ENCODE measurements around the gene TXLNB.

GRCh38 chr6:139250296-139251044, 41.3 kb downstream of the TXLNB start:
- TF ChIP-seq EZH2 (conservative IDR thresholded peaks at IDR 0.05; ENCODE audit: low read depth, low read length) (no peak), ZNF160 (CRISPR knock-in tag; IDR thresholded peaks at IDR 0.05) (no peak), ZBTB26 (CRISPR knock-in tag; IDR thresholded peaks at IDR 0.05; ENCODE audit: borderline replicate concordance) (no peak), ZGPAT (CRISPR knock-in tag; IDR thresholded peaks at IDR 0.05) (no peak), HNRNPLL (IDR thresholded peaks at IDR 0.05; ENCODE audit: low read depth, low read length, poor library complexity, severe bottlenecking) (no peak), ZNF530 (CRISPR knock-in tag; IDR thresholded peaks at IDR 0.05; ENCODE audit: low read depth) (no peak), GFI1 (CRISPR knock-in tag; IDR thresholded peaks at IDR 0.05; ENCODE audit: borderline replicate concordance) (no peak), CTCF (CRISPR knock-in tag; IDR thresholded peaks at IDR 0.05) (peak; percentile 72), RFX5 (IDR thresholded peaks at IDR 0.05; ENCODE audit: low read depth, low read length) (no peak), ZMYM4 (CRISPR knock-in tag; IDR thresholded peaks at IDR 0.05) (no peak)

Measured in HepG2 (cell line).